Heart left ventricle (tissue), 13 donors: ENCODE measurements around the gene ZNF579.

Experiments
- POLR2A ChIP-seq, 2 donors: fragments of 450-650 bp; IDR thresholded peaks; one replicate each; pipeline ENCODE4 v1.6.1; 2017; ENCODE audit warnings: antibody characterized with exemption in 2 of 2, mild to moderate bottlenecking in 2 of 2, moderate library complexity in 2 of 2
- TF ChIP-seq, protein P1 (sequence below), 12 donors: fragments of 200-600 bp; sonication (generic) in 4 of 12; IDR thresholded peaks; one replicate each; pipeline versions ENCODE4 v1.5.0 to v1.8.0; 2018 to 2022; ENCODE audit warnings: antibody characterized with exemption in 12 of 12, mild to moderate bottlenecking in 5 of 12
- donor health status: ischemic (EF 13 %, LVEDD 7.1; RV severe dilation, severe dysfunction).
- donor health status: DM: no; HTN: yes; CAD: no.
- donor health status: DM: no; HTN: no; CAD: no.
- donor health status: ischemic (EF 25% LVEDD 6.9; RV normal size, moderate dysfunction).
- donor health status: ischemic (EF 25% LVEDD 5.7; RV mildly dilated, moderate dysfunction).
- donor health status: ischemic (EF 35%, LVEDD 5.7; RV mildly dilated, moderate dysfunction).
- donor health status: nonischemic (EF 11% LVEDD 7.7; RV severe dilation, severe dysfunction).
- donor health status: DM: yes; HTN: yes; CAD: no.
- donor health status: PGD.
- donor health status: ischemic (EF 29% LVEDD 5.4; RV normal size, mild dysfunction).
- donor health status: nonischemic (EF 23%, LVEDD 6.1; RV moderate dilation, normal function).

- TF ChIP-seq, protein P1, sequence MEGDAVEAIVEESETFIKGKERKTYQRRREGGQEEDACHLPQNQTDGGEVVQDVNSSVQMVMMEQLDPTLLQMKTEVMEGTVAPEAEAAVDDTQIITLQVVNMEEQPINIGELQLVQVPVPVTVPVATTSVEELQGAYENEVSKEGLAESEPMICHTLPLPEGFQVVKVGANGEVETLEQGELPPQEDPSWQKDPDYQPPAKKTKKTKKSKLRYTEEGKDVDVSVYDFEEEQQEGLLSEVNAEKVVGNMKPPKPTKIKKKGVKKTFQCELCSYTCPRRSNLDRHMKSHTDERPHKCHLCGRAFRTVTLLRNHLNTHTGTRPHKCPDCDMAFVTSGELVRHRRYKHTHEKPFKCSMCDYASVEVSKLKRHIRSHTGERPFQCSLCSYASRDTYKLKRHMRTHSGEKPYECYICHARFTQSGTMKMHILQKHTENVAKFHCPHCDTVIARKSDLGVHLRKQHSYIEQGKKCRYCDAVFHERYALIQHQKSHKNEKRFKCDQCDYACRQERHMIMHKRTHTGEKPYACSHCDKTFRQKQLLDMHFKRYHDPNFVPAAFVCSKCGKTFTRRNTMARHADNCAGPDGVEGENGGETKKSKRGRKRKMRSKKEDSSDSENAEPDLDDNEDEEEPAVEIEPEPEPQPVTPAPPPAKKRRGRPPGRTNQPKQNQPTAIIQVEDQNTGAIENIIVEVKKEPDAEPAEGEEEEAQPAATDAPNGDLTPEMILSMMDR (IDR thresholded peaks at IDR 0.05) = no peak
- TF ChIP-seq POLR2A (IDR thresholded peaks at IDR 0.05) = no peak
Measured at GRCh38 chr19:55617426-55617825, 36.8 kb upstream of the ZNF579 start.
